HUES64 (cell line): ENCODE data around the gene MROH7.

Experiments
- H3K27ac ChIP-seq: 2 replicates; pipeline ENCODE4 v1.7.0; 2013; ENCODE audit warnings: low read depth, low read length, inconsistent platforms
- H3K27me3 ChIP-seq: 2 replicates; pipeline ENCODE4 v1.6.1; 2013; ENCODE audit warnings: mild to moderate bottlenecking, low read length; ENCODE audit not compliant: insufficient read depth
- H3K36me3 ChIP-seq: 2 replicates; pipeline ENCODE4 v1.6.1; 2013; ENCODE audit warnings: mild to moderate bottlenecking, low read length; ENCODE audit not compliant: insufficient read depth
- H3K4me1 ChIP-seq: 2 replicates; pipeline ENCODE4 v1.6.1; 2013; ENCODE audit warnings: mild to moderate bottlenecking, low read length, moderate library complexity; ENCODE audit not compliant: insufficient read depth
- H3K4me3 ChIP-seq: 2 replicates; pipeline ENCODE4 v1.5.1; 2013; ENCODE audit warnings: mild to moderate bottlenecking, low read length, moderate library complexity
- H3K9ac ChIP-seq: 2 replicates; pipeline ENCODE4 v1.6.1; 2013; ENCODE audit warnings: mild to moderate bottlenecking, low read depth, low read length
- H3K9me3 ChIP-seq: 2 replicates; pipeline ENCODE4 v1.6.1; 2013; ENCODE audit warnings: low read depth, low read length; ENCODE audit not compliant: insufficient read depth
- WGBS: fragments of 150-250, 120-280 bp; methylation state at CpG from one replicate; pipeline ENCODE4 v1.1.7; 2013; ENCODE audit warnings: missing lambda C conversion rate; 5-methylcytosine and 5-hydroxymethylcytosine counted together

The MROH7 gene

DNA sequence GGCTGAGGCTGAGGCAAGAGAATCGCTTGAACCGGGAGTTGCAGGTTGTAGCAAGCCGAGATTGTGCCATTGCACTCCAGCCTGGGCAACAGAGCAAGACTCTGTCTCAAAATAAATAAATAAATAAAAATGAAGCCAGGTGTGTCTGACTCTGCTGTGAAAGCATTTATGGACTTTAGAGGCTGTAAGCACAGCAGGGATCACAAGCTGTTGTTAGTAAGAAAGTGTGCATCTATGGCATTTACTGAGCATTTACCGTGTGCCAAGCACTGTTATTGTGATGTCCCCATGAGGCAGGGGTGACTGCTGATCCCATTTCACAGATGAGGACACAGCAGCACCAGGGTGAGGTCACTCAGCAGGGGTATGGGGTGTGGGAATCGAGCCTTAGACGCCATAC is 38.3 kb upstream of the MROH7 start:
- no peak overlapping the region for H3K9ac ChIP-seq
- 92% methylated on average over 6 of the region's 6 CpGs for WGBS
- no peak overlapping the region for H3K4me3 ChIP-seq
- H3K4me1 ChIP-seq: no peaks in the 10 kb centered on the region
- H3K36me3 ChIP-seq: no peaks in the 10 kb centered on the region
- no peaks in the 10 kb centered on the region for H3K9me3 ChIP-seq
- H3K27me3 ChIP-seq: no peaks in the 10 kb centered on the region
- no peak overlapping the region for H3K27ac ChIP-seq

DNA sequence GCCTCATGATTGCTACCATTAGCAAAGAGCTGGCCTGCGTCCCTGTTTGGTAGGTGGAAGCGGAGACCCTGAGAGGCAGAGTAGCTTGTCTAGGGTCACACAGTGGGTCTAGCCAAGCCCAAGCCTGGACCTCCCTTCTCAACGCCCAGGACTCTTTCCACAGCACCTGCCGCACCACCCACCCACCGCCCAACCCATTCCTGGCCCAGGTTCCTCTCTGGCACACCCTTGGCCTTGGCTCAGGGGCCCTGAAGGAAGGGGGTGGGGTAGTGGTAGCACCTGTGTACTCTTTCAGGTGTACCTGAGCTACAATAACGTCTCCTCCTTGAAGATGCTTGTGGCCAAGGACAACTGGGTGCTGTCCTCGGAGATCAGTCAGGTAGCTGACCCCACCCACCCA is 37.5 kb upstream of the MROH7 start:
- Histone ChIP-seq H3K9ac (no peak overlapping the region), H3K27me3 (no peaks in the 10 kb centered on the region), H3K4me1 (no peaks in the 10 kb centered on the region), H3K9me3 (no peaks in the 10 kb centered on the region), H3K27ac (no peak overlapping the region), H3K4me3 (no peak overlapping the region), H3K36me3 (no peaks in the 10 kb centered on the region)
- 94% methylated on average over 7 of the region's 7 CpGs for WGBS

DNA sequence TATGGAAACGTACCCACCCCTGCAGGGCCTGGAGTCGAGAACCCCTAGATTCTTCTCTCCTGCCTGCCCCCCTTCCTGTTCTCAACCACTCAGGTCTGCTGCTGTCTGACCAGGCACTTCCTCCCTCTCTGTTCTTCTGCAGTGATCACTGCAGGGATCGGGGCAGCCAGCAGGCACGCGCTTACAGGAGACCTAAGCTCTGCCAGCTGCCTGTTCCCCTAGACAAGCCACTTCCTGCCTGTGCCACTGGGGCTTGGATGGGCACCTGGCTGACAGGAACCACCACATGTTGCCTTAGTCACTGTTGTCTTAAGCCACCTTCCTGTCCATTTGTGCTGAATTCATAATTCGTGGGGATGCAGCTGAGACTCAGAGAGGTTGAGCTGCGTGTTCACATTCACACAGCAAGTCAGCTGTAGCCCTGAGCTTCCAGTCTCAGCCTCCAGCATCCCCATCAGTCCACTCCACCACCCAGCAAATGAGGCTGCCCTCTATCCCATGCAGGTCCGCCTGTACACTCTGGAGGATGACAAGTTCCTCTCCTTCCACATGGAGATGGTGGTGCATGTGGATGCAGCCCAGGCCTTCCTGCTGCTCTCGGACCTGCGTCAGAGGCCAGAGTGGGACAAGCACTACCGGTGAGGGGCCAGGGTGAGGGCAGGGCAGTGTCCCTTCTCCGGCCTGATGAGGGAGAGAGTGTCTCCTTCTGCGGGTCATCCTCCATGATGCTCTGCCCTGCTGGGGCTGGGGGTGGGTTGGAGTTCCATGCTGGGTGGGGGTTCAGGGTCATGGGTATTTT is 36.8 kb upstream of the MROH7 start:
- H3K27me3 ChIP-seq: no peaks in the 10 kb centered on the region
- H3K9me3 ChIP-seq: no peaks in the 10 kb centered on the region
- no peak overlapping the region for H3K9ac ChIP-seq
- no peak overlapping the region for H3K27ac ChIP-seq
- no peaks in the 10 kb centered on the region for H3K36me3 ChIP-seq
- H3K4me3 ChIP-seq: no peak overlapping the region
- WGBS: 92% methylated on average over 13 of the region's 13 CpGs
- H3K4me1 ChIP-seq: no peaks in the 10 kb centered on the region

DNA sequence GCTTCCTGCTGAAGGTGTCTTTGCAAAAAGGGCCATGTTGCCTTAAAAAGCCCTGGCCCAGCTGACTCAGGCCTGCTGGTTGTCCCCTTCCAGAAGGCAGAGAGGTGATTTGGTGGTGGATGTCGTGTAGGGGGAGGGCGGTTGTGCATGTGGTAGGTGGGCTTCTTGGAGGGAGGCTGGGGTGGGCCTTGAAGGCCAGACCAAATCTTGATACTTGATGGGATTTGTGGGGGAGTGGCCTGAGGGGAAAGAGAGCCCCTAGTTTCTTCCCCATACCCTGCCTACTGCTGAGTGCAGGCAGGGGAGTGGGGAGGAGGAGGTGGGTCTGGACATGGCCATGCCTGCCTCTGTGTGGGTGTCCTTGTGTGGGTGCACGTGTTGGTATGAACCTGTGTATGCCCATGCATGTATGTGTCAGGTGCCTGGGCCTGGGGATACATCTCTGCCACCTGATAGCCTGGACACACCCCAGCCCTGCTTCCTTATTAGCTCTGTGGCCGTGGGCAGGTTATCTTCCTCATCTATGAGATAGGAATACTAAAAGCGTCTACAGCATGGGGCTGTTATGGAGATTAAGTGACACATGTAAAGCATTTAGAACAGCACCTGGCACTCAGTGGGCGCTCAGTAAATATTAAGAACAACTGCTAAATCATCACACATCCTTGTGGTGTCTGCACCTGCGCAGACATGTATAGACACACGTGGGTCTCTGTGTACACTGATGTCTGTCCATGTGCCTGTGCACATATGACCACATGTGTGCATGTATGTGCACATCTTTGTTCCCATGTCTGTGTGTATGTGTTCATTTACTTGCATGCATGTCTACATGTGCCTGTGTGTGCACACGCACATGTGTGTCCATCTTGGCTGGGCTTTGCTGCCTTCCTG is 35.2 kb upstream of the MROH7 start:
- Histone ChIP-seq H3K9me3 (no peaks in the 10 kb centered on the region), H3K36me3 (no peaks in the 10 kb centered on the region), H3K4me1 (peaks cover 4% of the 10 kb centered on the region; the same call in 1 of the 2 replicates), H3K9ac (no peak overlapping the region), H3K27ac (no peak overlapping the region), H3K27me3 (no peaks in the 10 kb centered on the region), H3K4me3 (no peak overlapping the region)
- 88% methylated on average over 9 of the region's 9 CpGs for WGBS

DNA sequence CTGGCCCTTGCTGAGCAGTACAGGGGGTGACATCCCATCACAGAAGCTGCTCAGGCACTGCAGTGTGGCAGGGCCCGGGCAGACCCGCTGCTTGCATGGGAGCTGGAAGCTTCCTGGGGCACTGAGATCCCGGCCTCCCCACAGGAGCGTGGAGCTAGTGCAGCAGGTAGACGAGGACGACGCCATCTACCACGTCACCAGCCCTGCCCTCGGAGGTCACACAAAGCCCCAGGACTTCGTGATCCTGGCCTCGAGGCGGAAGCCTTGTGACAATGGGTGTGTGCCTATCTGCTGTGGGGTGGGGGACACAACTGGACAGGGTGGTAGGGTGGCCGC is 34.6 kb upstream of the MROH7 start:
- no peak overlapping the region for H3K27ac ChIP-seq
- H3K27me3 ChIP-seq: no peaks in the 10 kb centered on the region
- H3K9ac ChIP-seq: no peak overlapping the region
- no peaks in the 10 kb centered on the region for H3K36me3 ChIP-seq
- peaks cover 4% of the 10 kb centered on the region; the same call in 1 of the 2 replicates for H3K4me1 ChIP-seq
- no peaks in the 10 kb centered on the region for H3K9me3 ChIP-seq
- 92% methylated on average over 13 of the region's 13 CpGs for WGBS
- no peak overlapping the region for H3K4me3 ChIP-seq

DNA sequence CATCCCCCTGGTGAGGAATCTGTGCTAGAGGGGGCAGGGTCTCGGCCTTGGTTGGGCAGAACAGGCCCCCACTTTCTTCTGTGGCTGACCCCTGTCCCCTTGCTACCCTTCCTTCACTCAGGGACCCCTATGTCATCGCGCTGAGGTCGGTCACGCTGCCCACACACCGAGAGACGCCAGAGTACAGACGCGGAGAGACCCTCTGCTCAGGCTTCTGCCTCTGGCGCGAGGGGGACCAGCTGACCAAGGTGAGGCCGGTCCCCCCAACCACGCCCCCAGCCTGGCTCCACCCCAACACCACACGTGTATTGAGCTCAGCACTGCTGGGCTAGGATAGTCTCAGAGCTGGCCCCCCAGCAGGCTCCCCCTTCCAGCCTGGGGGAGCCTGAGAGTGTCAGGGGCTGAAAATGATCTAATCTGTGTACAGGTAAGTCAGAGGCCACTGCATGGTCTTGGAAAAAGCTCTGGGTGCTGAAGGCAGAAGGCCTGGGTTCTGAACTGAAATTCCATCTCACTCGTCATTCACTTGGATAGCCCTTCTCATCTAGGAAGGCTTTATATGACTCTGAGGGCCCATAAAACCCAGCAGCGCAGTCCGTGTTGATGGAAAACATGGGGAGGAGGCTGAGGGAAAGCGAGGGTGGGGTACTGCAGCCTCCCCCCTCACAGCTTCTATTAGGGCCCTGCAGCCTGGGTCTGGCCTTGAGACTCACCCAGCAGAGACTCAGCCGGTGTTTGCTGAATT is 33.6 kb upstream of the MROH7 start:
- Histone ChIP-seq H3K9me3 (no peaks in the 10 kb centered on the region), H3K27ac (no peak overlapping the region), H3K4me3 (no peak overlapping the region), H3K4me1 (peaks cover 4% of the 10 kb centered on the region; the same call in 1 of the 2 replicates), H3K9ac (no peak overlapping the region), H3K36me3 (no peaks in the 10 kb centered on the region), H3K27me3 (no peaks in the 10 kb centered on the region)
- WGBS: 92% methylated on average over 19 of the region's 19 CpGs

DNA sequence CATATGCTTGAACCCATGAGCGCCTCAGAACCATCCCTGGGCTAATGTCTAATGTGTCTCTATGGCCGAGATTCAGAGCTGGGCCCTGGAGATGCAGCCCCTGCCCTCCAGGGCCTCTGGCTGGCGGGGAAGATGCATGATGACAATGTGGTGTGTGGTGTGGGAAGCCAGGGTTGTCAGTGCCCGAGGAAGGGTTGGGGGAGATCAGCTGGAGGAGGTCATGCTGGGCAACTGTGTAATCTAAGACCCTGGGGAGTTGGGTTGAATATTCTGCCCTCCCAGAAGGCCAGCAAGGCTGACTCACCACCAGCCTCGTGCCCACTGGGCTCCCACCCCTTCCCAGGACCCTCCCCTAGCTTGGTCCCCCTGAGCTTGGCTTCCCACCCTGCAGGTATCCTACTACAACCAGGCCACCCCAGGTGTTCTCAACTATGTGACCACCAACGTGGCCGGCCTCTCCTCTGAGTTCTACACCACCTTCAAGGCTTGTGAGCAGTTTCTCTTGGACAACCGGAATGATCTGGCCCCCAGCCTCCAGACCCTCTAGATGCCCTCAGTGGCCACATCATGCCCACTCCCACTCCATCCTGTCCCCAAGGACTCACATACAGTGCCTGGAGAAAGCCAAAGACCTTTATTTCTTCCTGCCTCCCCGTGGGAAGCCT is 32.9 kb upstream of the MROH7 start:
- no peaks in the 10 kb centered on the region for H3K27me3 ChIP-seq
- no peaks in the 10 kb centered on the region for H3K36me3 ChIP-seq
- H3K27ac ChIP-seq: no peak overlapping the region
- H3K9ac ChIP-seq: no peak overlapping the region
- 86% methylated on average over 9 of the region's 9 CpGs for WGBS
- H3K4me1 ChIP-seq: peaks cover 4% of the 10 kb centered on the region; the same call in 1 of the 2 replicates
- no peaks in the 10 kb centered on the region for H3K9me3 ChIP-seq
- no peak overlapping the region for H3K4me3 ChIP-seq

DNA sequence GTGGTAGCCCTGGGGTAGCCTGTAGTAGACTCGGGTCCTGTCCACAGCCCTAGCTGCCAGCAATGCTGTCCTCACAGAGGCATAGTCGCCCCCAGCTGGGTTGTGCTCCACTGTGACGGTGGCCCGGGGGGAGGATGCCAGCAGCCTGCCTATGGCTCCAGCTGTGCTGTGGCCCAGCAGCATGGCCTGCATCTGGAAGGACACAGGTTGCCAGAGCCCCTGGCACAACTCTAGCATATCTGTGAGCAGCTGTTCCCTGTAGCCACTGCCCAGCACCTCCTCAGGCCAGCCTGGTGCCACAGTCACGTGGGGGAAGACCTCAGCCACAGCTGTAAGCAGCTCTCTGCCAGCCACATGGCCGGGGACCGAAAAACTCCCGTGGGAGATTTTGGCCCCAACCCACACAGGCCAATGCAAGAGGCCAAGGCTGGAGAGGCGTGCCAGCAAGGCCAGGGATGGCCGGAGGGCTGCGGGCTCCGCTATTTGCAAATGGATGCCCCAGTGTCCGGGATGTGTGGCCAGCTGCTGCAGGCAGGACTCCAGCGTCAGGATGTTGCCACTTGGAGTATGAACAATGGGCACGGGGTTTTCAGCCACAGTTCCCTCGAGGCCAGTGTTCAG is 32.2 kb upstream of the MROH7 start:
- H3K9me3 ChIP-seq: no peaks in the 10 kb centered on the region
- 87% methylated on average over 16 of the region's 16 CpGs for WGBS
- H3K9ac ChIP-seq: no peak overlapping the region
- no peaks in the 10 kb centered on the region for H3K27me3 ChIP-seq
- peaks cover 4% of the 10 kb centered on the region; the same call in 1 of the 2 replicates for H3K4me1 ChIP-seq
- H3K36me3 ChIP-seq: no peaks in the 10 kb centered on the region
- H3K27ac ChIP-seq: no peak overlapping the region
- no peak overlapping the region for H3K4me3 ChIP-seq

DNA sequence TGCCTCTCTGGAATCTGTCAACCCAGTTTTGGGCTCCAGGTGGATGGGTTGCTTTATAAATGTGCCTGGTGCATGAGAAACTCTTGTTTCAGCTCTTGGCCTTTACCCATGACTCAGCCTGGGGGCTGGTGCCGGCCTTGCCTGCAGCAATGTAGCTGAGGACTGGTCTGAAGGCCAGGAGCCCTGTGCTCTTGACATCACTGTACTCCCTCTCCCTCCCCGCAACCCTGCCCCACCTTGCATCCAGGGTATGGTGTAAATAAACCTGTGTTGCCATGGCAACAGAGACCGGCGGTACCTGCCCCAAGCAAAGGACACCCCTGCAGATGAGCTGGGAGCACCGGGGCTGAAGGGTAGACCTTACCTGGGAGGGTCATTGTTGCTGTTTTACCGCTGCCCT is 31.5 kb upstream of the MROH7 start:
- no peaks in the 10 kb centered on the region for H3K27me3 ChIP-seq
- no peak overlapping the region for H3K9ac ChIP-seq
- 76% methylated on average over 6 of the region's 6 CpGs for WGBS
- H3K36me3 ChIP-seq: no peaks in the 10 kb centered on the region
- no peaks in the 10 kb centered on the region for H3K9me3 ChIP-seq
- peak overlapping the region; percentile 50; the same call in 1 of the 2 replicates for H3K27ac ChIP-seq
- H3K4me3 ChIP-seq: no peak overlapping the region
- H3K4me1 ChIP-seq: peaks cover 5% of the 10 kb centered on the region
